Glutamatergic neuron (in vitro differentiated cells): ENCODE data around the gene ZNF367. TPM values are rescaled to one million over a fixed set of nuclear protein-coding genes. Genes with fewer than 3 reads are reported as not detected.
"Not testable (repeated sequence)": the region's sequence is repeated elsewhere in the genome, so short reads cannot be mapped to it uniquely, and the experiment has no call there.

Experiments
- DNase-seq: peaks from one replicate; pipeline ENCODE4 v3.0.0; 2022
- H3K27ac Mint-ChIP-seq: one replicate; pipeline ENCODE4 v1.8.0; 2020; ENCODE audit warnings: mild to moderate bottlenecking, mixed read lengths, inconsistent platforms; ENCODE audit not compliant: unreplicated experiment
- H3K27me3 Mint-ChIP-seq: one replicate; pipeline ENCODE4 v1.8.0; 2020; ENCODE audit warnings: mild to moderate bottlenecking, moderate library complexity, mixed read lengths, inconsistent platforms; ENCODE audit not compliant: unreplicated experiment
- H3K36me3 Mint-ChIP-seq: one replicate; pipeline ENCODE4 v1.8.0; 2020; ENCODE audit warnings: mild to moderate bottlenecking, mixed read lengths, inconsistent platforms; ENCODE audit not compliant: unreplicated experiment
- H3K4me1 Mint-ChIP-seq: one replicate; pipeline ENCODE4 v1.8.0; 2020; ENCODE audit warnings: mild to moderate bottlenecking, low read depth, mixed read lengths, inconsistent platforms; ENCODE audit not compliant: unreplicated experiment
- H3K4me3 Mint-ChIP-seq: one replicate; pipeline ENCODE4 v1.8.0; 2020; ENCODE audit warnings: mild to moderate bottlenecking, mixed read lengths, inconsistent platforms; ENCODE audit not compliant: unreplicated experiment
- H3K9me3 Mint-ChIP-seq: one replicate; pipeline ENCODE4 v1.8.0; 2020; ENCODE audit warnings: mild to moderate bottlenecking, moderate library complexity, mixed read lengths, inconsistent platforms; ENCODE audit not compliant: unreplicated experiment
- total RNA-seq: library from RNA; stranded (reverse); fragmentation: NEBNext Ultra II Directional; extraction: Animal tissue kit (Norgen Biotek cat#: 25700); gene quantifications from one replicate; pipeline ENCODE4 v1.2.1, GENCODE V29; 2021; ENCODE audit not compliant: unreplicated experiment
- TF ChIP-seq, protein P1 (sequence below): fragments of 200-600 bp; sonication (generic); IDR thresholded peaks from one replicate; pipeline ENCODE4 v1.5.0; 2021; ENCODE audit not compliant: partially characterized antibody, unreplicated experiment

The ZNF367 gene
- total RNA-seq, 1 donor from 2014 or later, result 39.5 TPM

DNA sequence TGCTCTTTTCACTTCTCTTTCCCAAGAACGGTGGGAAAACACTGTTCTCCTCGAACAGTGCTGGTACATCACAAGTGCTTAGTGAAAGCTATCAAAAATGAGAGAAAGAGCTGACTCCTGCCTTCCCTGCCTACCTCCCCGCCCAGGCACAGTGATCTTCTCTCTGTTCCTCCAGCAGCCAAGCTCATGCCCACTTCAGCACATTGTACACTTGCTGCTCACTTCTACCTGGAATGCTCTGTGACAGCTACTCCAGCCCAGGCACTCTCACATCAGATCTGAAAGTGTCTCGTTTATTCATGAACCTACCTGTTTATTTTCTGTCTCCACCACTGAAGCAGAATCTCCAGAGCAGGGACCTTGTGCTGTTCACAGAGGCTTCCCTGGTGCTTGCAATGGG is 36.5 kb downstream of the ZNF367 start:
- TF ChIP-seq, protein P1, sequence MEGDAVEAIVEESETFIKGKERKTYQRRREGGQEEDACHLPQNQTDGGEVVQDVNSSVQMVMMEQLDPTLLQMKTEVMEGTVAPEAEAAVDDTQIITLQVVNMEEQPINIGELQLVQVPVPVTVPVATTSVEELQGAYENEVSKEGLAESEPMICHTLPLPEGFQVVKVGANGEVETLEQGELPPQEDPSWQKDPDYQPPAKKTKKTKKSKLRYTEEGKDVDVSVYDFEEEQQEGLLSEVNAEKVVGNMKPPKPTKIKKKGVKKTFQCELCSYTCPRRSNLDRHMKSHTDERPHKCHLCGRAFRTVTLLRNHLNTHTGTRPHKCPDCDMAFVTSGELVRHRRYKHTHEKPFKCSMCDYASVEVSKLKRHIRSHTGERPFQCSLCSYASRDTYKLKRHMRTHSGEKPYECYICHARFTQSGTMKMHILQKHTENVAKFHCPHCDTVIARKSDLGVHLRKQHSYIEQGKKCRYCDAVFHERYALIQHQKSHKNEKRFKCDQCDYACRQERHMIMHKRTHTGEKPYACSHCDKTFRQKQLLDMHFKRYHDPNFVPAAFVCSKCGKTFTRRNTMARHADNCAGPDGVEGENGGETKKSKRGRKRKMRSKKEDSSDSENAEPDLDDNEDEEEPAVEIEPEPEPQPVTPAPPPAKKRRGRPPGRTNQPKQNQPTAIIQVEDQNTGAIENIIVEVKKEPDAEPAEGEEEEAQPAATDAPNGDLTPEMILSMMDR, result no peak
- Mint-ChIP-seq H3K27ac (peak overlapping the region; percentile 49), H3K4me1 (peaks cover 17% of the 10 kb centered on the region), H3K36me3 (no peaks in the 10 kb centered on the region), H3K4me3 (peak overlapping the region; percentile 77), H3K9me3 (peaks cover 8% of the 10 kb centered on the region), H3K27me3 (no peaks in the 10 kb centered on the region)
- DNase-seq, result no peak

DNA sequence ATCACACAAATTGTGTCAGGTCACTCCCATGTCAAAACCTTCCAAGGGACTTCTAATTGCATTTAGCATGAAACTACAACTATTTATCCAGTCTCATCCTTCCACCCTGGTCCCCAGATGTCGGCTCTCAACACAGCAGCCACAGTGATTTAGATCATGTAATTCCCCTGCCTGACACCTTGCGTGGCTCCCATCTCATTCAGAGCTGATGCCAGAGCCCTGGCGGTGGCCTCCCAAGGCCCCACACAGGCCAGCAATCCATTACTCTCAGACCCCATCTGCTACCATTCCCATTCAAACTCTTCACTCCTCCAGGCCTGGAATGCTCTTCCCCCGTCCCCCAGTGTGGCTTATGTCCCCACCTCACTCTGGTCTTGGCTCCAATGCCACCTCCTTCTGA is 37.0 kb downstream of the ZNF367 start:
- no peak for DNase-seq
- Mint-ChIP-seq H3K4me3 (peak overlapping the region; percentile 77), H3K36me3 (no peaks in the 10 kb centered on the region), H3K9me3 (peaks cover 8% of the 10 kb centered on the region), H3K27ac (peak overlapping the region; percentile 49), H3K4me1 (peaks cover 17% of the 10 kb centered on the region), H3K27me3 (no peaks in the 10 kb centered on the region)
- TF ChIP-seq, protein P1, result no peak

DNA sequence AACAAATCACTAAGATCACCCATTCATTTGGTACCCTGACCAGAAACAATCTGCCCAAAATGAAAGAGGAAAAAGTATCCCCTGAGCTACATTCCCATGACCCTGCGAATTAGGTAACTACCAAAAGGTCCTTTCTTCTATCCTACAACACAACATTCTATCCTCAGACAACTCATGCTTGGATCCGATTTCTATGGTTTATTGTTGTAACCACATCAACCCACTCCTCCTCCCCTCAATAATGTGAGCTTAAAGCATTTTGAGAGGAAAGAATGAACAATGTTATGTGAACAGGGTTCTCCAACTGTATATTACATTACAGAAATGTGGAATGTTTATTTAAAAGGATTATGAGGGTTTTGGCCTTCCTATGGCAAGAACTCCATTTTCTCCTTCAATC is 38.7 kb downstream of the ZNF367 start:
- Mint-ChIP-seq H3K36me3 (no peaks in the 10 kb centered on the region), H3K27ac (no peak overlapping the region), H3K4me3 (no peak overlapping the region), H3K27me3 (no peaks in the 10 kb centered on the region), H3K9me3 (peaks cover 8% of the 10 kb centered on the region), H3K4me1 (peaks cover 17% of the 10 kb centered on the region)
- no peak for DNase-seq
- TF ChIP-seq, protein P1, result no peak

DNA sequence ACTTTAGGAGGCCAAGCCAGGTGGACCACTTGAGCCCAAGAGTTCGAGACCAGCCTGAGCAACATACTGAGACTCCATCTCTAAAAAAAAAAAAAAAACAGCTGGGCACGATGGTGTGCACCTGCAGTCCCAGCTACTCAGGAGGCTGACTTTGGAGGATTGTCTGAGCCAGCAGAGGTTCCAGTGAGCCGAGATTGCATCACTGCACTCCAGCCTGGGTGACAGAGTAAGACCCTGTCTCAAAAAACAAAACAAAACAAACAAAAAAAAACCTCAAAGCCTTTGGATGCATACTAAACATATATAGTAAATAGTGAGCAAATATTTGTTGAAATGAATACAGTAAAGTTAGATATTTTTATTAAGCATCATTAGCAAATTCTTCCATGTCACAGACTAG is 40.0 kb downstream of the ZNF367 start:
- Mint-ChIP-seq H3K36me3 (no peaks in the 10 kb centered on the region), H3K4me3 (no peak overlapping the region), H3K27me3 (no peaks in the 10 kb centered on the region), H3K9me3 (peaks cover 8% of the 10 kb centered on the region), H3K4me1 (peaks cover 12% of the 10 kb centered on the region), H3K27ac (no peak overlapping the region)
- no peak for DNase-seq
- TF ChIP-seq, protein P1, result no peak

DNA sequence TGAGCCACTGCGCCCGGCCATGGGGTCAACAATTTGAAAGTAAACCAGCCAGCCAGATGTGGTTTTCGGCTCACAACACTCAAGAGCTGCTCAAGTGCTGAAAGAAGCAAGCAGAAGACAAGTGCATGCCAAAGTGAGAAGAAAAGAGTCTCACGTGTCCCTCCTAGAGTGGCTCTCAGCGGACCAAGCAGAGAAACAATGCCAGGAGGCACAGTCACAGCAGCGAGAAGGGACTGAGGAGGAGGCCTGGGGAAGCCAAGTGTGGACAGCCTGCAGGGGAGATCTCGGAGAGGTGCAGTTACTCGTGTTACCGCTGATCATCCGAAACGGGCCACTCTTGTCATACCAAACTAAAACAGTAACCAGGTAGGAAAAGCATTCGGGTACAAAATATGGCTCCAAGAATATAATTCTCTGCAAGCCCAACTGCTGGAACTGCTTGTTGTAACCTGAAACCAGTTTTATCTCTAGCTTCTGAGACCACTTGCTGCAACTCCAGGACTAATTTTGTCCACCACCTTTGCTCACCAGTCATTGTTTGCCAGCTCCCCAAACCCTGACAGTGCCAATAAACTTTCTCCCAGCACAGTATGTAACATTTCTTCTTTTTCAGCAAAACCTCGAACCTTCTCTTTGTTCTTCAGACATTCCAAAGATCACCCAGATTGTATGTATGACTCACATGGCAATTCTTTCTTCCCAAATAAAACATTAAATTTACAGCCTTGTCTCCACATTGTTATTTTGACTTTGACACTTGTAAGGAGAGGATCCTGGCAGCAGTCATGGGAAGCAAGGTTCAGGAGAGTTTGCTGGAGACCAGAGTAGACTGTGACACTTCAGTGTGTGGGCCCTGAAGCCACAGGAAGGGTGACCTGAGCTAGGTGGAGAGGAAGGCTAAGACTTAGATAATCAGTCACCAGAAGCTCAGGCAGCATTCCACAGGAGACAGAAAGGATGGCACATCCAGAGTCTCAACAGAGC is 41.0 kb downstream of the ZNF367 start:
- no peak for DNase-seq
- Mint-ChIP-seq H3K4me3 (no peak overlapping the region), H3K9me3 (peaks cover 8% of the 10 kb centered on the region), H3K4me1 (peaks cover 12% of the 10 kb centered on the region), H3K27ac (no peak overlapping the region), H3K36me3 (no peaks in the 10 kb centered on the region), H3K27me3 (no peaks in the 10 kb centered on the region)
- TF ChIP-seq, protein P1, result no peak

DNA sequence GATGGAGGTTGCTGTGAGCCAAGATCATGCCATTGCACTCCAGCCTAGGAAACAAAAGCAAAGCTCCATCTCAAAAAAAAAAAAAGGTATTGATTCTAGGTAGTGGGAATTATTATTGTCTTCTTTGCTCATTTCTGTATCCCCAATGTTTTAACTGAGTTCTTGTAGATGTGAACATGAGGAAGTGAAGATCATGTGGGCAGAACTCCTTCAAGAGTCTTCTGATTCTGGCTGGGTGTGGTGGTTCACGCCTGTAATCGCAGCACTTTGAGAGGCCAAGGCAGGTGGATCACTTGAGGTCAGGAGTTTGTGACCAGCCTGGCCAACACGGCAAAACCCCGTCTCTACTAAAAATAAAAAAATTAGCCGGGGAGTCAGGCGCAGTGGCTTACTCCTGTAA is 42.7 kb downstream of the ZNF367 start:
- H3K27me3 Mint-ChIP-seq, H3K9me3 Mint-ChIP-seq, H3K4me3 Mint-ChIP-seq, H3K27ac Mint-ChIP-seq, H3K4me1 Mint-ChIP-seq, DNase-seq, H3K36me3 Mint-ChIP-seq: not testable (repeated sequence)
